HUES6 (cell line): Measurements from ENCODE around the gene BIN1.

Experiments used
- H3K27ac ChIP-seq: 2 replicates; pipeline ENCODE4 v1.7.0; 2013; ENCODE audit warnings: low read depth, mild to moderate bottlenecking, low read length, inconsistent platforms
- H3K27me3 ChIP-seq: 2 replicates; pipeline ENCODE4 v1.6.1; 2013; ENCODE audit warnings: low read length; ENCODE audit not compliant: control insufficient read depth, insufficient read depth
- H3K36me3 ChIP-seq: 2 replicates; pipeline ENCODE4 v1.6.1; 2013; ENCODE audit warnings: low read length; ENCODE audit not compliant: control insufficient read depth, insufficient read depth
- H3K4me1 ChIP-seq: 2 replicates; pipeline ENCODE4 v1.6.1; 2013; ENCODE audit warnings: low read length; ENCODE audit not compliant: control insufficient read depth, insufficient read depth
- H3K4me3 ChIP-seq: 2 replicates; pipeline ENCODE4 v1.5.1; 2013; ENCODE audit warnings: low read depth, low read length
- H3K9ac ChIP-seq: one replicate; pipeline ENCODE4 v1.6.1; 2013; ENCODE audit warnings: mild to moderate bottlenecking, low read length
- H3K9me3 ChIP-seq: 2 replicates; pipeline ENCODE4 v1.6.1; 2013; ENCODE audit warnings: low read depth, low read length; ENCODE audit not compliant: control insufficient read depth, insufficient read depth

BIN1 gene

DNA sequence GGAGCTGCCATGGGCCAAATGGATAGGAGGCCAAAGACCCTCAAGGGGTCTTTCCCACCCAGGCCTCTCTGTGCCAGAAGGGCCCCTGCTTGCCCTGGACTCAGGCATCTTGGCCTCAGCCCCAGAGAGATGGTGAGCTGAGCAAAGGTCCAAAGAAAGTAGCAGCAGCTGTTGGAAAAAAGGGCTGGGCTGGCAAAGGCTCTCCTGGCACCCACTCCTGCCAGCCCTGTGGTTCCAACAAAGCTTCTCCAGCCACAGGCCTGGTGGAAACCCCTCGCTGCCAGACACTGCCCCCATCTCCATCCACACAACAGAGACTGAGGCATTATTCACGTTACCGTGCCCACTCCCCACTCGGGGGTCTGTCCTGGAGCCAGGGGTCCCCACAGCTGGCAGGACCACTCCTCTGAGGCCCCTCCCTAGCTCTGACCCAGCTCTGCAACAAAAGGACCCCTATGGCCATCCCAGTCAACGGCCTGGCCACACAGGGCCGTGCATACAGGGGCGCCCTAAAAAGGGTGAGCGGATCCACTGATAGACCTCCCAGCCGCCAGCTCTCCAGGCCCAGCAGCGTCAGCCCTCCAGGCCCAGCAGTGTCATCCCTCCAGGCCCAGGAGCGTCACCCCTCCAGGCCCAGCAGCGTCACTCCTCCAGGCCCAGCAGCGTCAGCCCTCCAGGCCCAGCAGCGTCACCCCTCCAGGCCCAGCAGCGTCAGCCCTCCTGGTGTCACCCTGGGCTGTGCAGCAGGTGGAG, 10.1 kb downstream of the BIN1 start:
- Histone ChIP-seq H3K4me1 (peaks cover 62% of the 10 kb centered on the region), H3K36me3 (no peaks in the 10 kb centered on the region), H3K4me3 (no peak overlapping the region), H3K27me3 (no peaks in the 10 kb centered on the region), H3K9me3 (no peaks in the 10 kb centered on the region), H3K9ac (no peak overlapping the region), H3K27ac (no peak overlapping the region)

DNA sequence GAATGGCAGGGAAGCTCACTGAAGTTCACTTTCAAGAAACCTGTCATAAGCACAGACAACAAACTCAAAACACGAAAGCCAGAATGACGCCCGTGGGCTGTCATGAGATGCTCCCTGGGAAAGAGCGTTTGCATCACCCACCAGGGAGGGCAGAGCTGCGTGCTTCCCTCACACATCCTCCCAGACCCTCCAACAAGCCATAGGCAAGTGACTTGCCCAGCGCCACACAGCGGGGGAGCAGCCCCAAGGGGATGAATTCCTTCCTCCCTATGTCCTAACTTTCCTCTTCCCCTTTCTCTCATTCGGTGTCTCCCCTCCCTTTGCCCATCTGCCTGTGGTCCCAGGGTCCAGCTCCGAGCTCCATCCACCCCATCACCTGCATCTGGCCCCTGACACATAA, 10.7 kb downstream of the BIN1 start:
- Histone ChIP-seq H3K36me3 (no peaks in the 10 kb centered on the region), H3K9ac (no peak overlapping the region), H3K27me3 (no peaks in the 10 kb centered on the region), H3K4me3 (no peak overlapping the region), H3K4me1 (peaks cover 61% of the 10 kb centered on the region), H3K9me3 (no peaks in the 10 kb centered on the region), H3K27ac (no peak overlapping the region)

DNA sequence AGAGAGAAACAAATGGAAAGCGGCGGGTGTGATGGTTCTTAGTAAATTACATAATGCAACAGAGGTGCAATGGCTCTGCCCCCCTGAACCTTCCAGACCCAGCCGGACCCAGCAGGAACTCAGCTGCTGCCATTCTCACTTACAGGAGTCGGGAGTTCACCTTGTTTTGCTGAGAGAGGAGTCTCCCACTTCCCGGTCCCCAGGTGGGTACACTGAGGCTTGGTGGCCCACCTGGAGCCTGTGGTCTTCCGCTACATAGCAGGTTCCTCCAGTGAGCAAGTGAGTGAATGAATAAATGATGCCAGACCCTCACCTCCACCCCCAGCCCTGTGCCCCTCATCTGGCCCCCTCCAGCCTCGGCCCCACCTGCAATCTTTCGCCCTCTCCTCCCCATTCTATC, 11.2 kb downstream of the BIN1 start:
- no peaks in the 10 kb centered on the region for H3K27me3 ChIP-seq
- H3K27ac ChIP-seq, result no peak overlapping the region
- peaks cover 56% of the 10 kb centered on the region for H3K4me1 ChIP-seq
- H3K36me3 ChIP-seq, result no peaks in the 10 kb centered on the region
- H3K9ac ChIP-seq, result no peak overlapping the region
- H3K4me3 ChIP-seq, result no peak overlapping the region
- no peaks in the 10 kb centered on the region for H3K9me3 ChIP-seq

DNA sequence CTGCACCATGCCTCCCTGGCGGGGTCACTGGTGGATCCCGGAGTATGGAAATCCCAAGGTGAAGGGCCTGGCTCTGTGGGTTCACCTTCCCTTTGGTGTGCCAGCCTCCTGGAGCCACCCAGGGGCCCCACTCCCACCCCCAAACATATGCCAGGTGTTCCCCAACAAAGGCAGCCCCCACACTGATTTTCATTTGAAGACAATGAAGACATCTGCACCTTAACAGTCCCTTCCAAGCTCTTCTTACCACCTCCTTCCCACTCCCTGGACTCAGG, 11.7 kb downstream of the BIN1 start:
- H3K27me3 ChIP-seq, result no peaks in the 10 kb centered on the region
- H3K4me1 ChIP-seq, result peaks cover 51% of the 10 kb centered on the region; the same call in 1 of the 2 replicates
- no peaks in the 10 kb centered on the region for H3K36me3 ChIP-seq
- no peak overlapping the region for H3K9ac ChIP-seq
- H3K4me3 ChIP-seq, result no peak overlapping the region
- no peak overlapping the region for H3K27ac ChIP-seq
- H3K9me3 ChIP-seq, result no peaks in the 10 kb centered on the region

- H3K4me3 ChIP-seq, result no peak overlapping the region
- no peak overlapping the region for H3K9ac ChIP-seq
- no peaks in the 10 kb centered on the region for H3K27me3 ChIP-seq
- H3K36me3 ChIP-seq, result no peaks in the 10 kb centered on the region
- peaks cover 50% of the 10 kb centered on the region; the same call in 1 of the 2 replicates for H3K4me1 ChIP-seq
- H3K9me3 ChIP-seq, result no peaks in the 10 kb centered on the region
- H3K27ac ChIP-seq, result no peak overlapping the region
Observed at GRCh38 chr2:127094509-127095366, 12.2 kb downstream of the BIN1 start.

GRCh38 chr2:127093648-127094210, 13.2 kb downstream of the BIN1 start:
- H3K4me1 ChIP-seq, result peaks cover 50% of the 10 kb centered on the region; the same call in 1 of the 2 replicates
- no peak overlapping the region for H3K27ac ChIP-seq
- no peaks in the 10 kb centered on the region for H3K9me3 ChIP-seq
- no peak overlapping the region for H3K4me3 ChIP-seq
- H3K9ac ChIP-seq, result no peak overlapping the region
- H3K27me3 ChIP-seq, result no peaks in the 10 kb centered on the region
- no peaks in the 10 kb centered on the region for H3K36me3 ChIP-seq

GRCh38 chr2:127092901-127093516, 13.9 kb downstream of the BIN1 start:
- H3K4me1 ChIP-seq, result peaks cover 50% of the 10 kb centered on the region; the same call in 1 of the 2 replicates
- no peak overlapping the region for H3K27ac ChIP-seq
- H3K9me3 ChIP-seq, result no peaks in the 10 kb centered on the region
- H3K4me3 ChIP-seq, result no peak overlapping the region
- H3K27me3 ChIP-seq, result no peaks in the 10 kb centered on the region
- no peak overlapping the region for H3K9ac ChIP-seq
- H3K36me3 ChIP-seq, result no peaks in the 10 kb centered on the region

DNA sequence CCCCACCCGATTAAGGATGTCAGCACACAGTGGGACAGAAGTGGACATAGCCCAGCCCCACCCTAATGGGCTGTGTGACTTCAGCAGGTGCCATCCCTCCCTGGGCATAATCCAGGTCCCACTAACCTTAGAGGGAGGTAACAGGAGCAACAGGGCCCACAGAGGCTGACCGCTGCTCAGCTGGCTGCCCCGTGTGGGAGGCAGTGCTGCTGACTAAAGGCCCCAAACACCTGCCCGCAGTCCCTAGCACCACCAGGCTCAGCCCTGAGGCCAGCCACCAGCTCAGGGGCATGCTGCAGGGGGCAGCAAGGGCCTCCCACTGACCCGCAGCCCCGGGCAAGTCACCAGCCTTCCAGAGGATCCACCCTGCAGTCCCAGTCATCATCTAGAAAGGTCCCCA, 14.6 kb downstream of the BIN1 start:
- Histone ChIP-seq H3K4me3 (no peak overlapping the region), H3K9ac (no peak overlapping the region), H3K27me3 (no peaks in the 10 kb centered on the region), H3K9me3 (no peaks in the 10 kb centered on the region), H3K4me1 (peaks cover 50% of the 10 kb centered on the region), H3K27ac (no peak overlapping the region), H3K36me3 (no peaks in the 10 kb centered on the region)

- Histone ChIP-seq H3K36me3 (no peaks in the 10 kb centered on the region), H3K27me3 (no peaks in the 10 kb centered on the region), H3K9me3 (no peaks in the 10 kb centered on the region), H3K4me3 (no peak overlapping the region), H3K4me1 (peaks cover 54% of the 10 kb centered on the region), H3K9ac (no peak overlapping the region), H3K27ac (no peak overlapping the region)
Observed at GRCh38 chr2:127091886-127092285, 15.1 kb downstream of the BIN1 start.

DNA sequence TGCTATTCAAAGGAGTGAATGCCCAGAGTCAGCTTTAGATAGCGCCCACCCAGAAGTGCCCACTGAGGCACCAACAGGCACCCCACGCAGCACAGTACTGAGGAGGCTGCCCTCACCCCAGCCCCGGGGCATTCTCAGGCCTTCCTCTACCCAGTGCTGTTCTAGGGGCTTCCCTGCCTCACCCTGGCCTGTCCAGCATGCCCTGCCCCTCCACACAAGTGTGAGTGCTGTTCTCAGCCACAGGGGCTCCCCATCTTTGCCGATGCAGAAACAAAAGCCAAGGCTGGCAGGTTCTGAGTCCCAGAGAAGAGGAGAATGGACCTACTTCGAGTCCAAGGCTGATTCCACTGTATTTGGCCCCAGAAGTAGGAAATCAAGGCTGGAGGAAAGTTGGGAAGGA, 15.8 kb downstream of the BIN1 start:
- Histone ChIP-seq H3K36me3 (no peaks in the 10 kb centered on the region), H3K4me1 (peaks cover 55% of the 10 kb centered on the region), H3K9ac (no peak overlapping the region), H3K9me3 (no peaks in the 10 kb centered on the region), H3K4me3 (no peak overlapping the region), H3K27me3 (no peaks in the 10 kb centered on the region), H3K27ac (no peak overlapping the region)
